ENCODE data around the gene ZBBX. TPM values are rescaled to one million over a fixed set of nuclear protein-coding genes. Genes with fewer than 3 reads are reported as not detected.

The ZBBX gene
- total and polyA plus RNA-seq, 2 experiments from 2014 or later = not detected

DNA sequence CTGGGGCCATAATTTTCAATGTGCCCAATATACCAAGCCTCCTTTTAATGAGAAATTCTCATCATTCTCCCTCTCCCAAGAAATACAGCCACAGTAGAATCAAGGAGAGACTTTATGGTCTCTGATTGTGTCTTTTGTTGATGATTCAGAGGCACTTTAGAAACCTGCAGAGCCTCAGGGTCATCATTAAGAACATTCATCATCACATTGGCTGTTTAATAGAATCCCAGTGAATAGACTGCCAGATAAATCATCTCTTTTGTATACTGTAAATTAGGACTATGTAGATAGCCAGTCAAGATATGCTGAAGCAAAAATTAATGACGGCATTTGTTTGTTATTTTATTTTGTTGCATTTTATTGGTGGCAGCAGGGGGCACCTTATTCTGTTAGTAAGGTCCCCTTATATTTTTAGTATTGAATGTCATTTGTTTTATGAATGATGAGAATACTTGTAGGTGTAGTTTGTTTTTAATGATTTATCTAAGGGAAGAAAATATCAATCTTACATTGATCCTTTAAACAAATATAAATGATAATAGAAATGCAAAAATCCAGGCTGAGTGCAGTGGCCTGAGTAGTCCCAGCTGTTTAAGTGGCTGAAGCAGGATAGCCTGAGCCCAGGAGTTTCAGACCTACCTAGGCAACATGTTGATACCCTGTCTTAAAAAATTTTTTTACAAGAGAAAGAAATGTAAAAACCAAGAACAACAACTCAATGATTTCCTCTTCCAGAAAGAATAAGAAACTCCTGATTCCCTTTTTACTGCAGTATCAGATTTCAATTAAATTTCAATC, 138.8 kb downstream of the ZBBX start:
- no peak overlapping the region for H3K27ac ChIP-seq
- H3K9me2 ChIP-seq (replicated peaks; ENCODE audit: insufficient read depth) = no peaks in the 10 kb centered on the region
- no peaks in the 10 kb centered on the region for H3K4me1 ChIP-seq (ENCODE audit: insufficient read depth)
- no peaks in the 10 kb centered on the region for H3K9me3 ChIP-seq (ENCODE audit: low read depth)
- WGBS (ENCODE audit: low lambda C conversion rate, missing lambda C conversion rate) = 72% methylated on average over 1 of the region's 1 CpG
- no peaks in the 10 kb centered on the region for H3K27me3 ChIP-seq
- TF ChIP-seq EZH2 (IDR thresholded peaks at IDR 0.05; ENCODE audit: borderline replicate concordance) (no peak), EZH2phosphoT487 (IDR thresholded peaks at IDR 0.05; ENCODE audit: low read depth, severe bottlenecking, unreplicated experiment) (no peak)
- TF ChIP-seq, protein P1, sequence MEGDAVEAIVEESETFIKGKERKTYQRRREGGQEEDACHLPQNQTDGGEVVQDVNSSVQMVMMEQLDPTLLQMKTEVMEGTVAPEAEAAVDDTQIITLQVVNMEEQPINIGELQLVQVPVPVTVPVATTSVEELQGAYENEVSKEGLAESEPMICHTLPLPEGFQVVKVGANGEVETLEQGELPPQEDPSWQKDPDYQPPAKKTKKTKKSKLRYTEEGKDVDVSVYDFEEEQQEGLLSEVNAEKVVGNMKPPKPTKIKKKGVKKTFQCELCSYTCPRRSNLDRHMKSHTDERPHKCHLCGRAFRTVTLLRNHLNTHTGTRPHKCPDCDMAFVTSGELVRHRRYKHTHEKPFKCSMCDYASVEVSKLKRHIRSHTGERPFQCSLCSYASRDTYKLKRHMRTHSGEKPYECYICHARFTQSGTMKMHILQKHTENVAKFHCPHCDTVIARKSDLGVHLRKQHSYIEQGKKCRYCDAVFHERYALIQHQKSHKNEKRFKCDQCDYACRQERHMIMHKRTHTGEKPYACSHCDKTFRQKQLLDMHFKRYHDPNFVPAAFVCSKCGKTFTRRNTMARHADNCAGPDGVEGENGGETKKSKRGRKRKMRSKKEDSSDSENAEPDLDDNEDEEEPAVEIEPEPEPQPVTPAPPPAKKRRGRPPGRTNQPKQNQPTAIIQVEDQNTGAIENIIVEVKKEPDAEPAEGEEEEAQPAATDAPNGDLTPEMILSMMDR (IDR thresholded peaks at IDR 0.05; ENCODE audit: poor library complexity) = no peak
- no peak overlapping the region for H2AFZ ChIP-seq
- H3K4me2 ChIP-seq = no peak overlapping the region
- no peak overlapping the region for H3K4me3 ChIP-seq
- H3K36me3 ChIP-seq (replicated peaks; ENCODE audit: insufficient read depth, low read depth) = no peaks in the 10 kb centered on the region
- no peak for DNase-seq (ENCODE audit: low spot score)
- no peaks in the 10 kb centered on the region for H3K79me2 ChIP-seq
- H4K20me1 ChIP-seq (ENCODE audit: insufficient read depth, poor library complexity, severe bottlenecking) = no peaks in the 10 kb centered on the region

GRCh38 chr3:167228135-167228534, 152.0 kb downstream of the ZBBX start:
- Histone ChIP-seq H3K4me3 (no peak overlapping the region), H3K36me3 (replicated peaks; ENCODE audit: insufficient read depth, low read depth) (no peaks in the 10 kb centered on the region), H4K20me1 (ENCODE audit: insufficient read depth, poor library complexity, severe bottlenecking) (no peaks in the 10 kb centered on the region), H3K79me2 (no peaks in the 10 kb centered on the region), H3K9me2 (replicated peaks; ENCODE audit: insufficient read depth) (no peaks in the 10 kb centered on the region), H3K4me1 (ENCODE audit: insufficient read depth) (no peaks in the 10 kb centered on the region), H3K27me3 (no peaks in the 10 kb centered on the region), H3K9me3 (ENCODE audit: low read depth) (no peaks in the 10 kb centered on the region), H3K27ac (no peak overlapping the region), H2AFZ (no peak overlapping the region), H3K4me2 (no peak overlapping the region)
- 39% methylated on average over 3 of the region's 3 CpGs for WGBS (ENCODE audit: low lambda C conversion rate, missing lambda C conversion rate)
- no peak for DNase-seq (ENCODE audit: low spot score)
- TF ChIP-seq EZH2 (IDR thresholded peaks at IDR 0.05; ENCODE audit: borderline replicate concordance) = no peak
- TF ChIP-seq, protein P1 (IDR thresholded peaks at IDR 0.05; ENCODE audit: poor library complexity) = no peak
- TF ChIP-seq EZH2phosphoT487 (IDR thresholded peaks at IDR 0.05; ENCODE audit: low read depth, severe bottlenecking, unreplicated experiment) = no peak

DNA sequence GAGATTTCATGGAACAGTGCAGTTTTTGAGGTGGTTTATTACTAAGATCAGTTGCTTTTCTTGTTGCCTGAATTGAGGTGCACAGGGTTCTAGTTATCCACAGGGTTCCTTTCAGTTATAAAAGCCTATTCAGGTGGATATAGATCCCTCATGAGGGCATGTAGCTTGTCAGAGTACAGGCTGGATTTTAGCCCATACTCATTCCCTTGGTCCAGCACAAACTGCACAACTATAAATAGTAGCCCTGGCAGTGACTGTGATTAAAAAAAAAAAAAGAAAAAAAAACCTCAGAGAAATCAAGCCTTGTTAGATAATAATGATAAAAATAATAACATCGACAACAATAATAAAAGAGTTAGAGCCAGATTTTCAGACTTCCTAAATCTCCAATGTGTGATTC, 154.3 kb downstream of the ZBBX start:
- Histone ChIP-seq H3K27ac (no peak overlapping the region), H3K36me3 (replicated peaks; ENCODE audit: insufficient read depth, low read depth) (no peaks in the 10 kb centered on the region), H3K4me3 (no peak overlapping the region), H4K20me1 (ENCODE audit: insufficient read depth, poor library complexity, severe bottlenecking) (no peaks in the 10 kb centered on the region), H3K9me3 (ENCODE audit: low read depth) (no peaks in the 10 kb centered on the region), H3K4me2 (no peak overlapping the region), H3K79me2 (no peaks in the 10 kb centered on the region), H3K9me2 (replicated peaks; ENCODE audit: insufficient read depth) (no peaks in the 10 kb centered on the region), H2AFZ (no peak overlapping the region), H3K4me1 (ENCODE audit: insufficient read depth) (no peaks in the 10 kb centered on the region), H3K27me3 (no peaks in the 10 kb centered on the region)
- TF ChIP-seq EZH2phosphoT487 (IDR thresholded peaks at IDR 0.05; ENCODE audit: low read depth, severe bottlenecking, unreplicated experiment) (no peak), EZH2 (IDR thresholded peaks at IDR 0.05; ENCODE audit: borderline replicate concordance) (no peak)
- TF ChIP-seq, protein P1 (IDR thresholded peaks at IDR 0.05; ENCODE audit: poor library complexity) = no peak
- WGBS (ENCODE audit: low lambda C conversion rate, missing lambda C conversion rate) = 95% methylated on average over 1 of the region's 1 CpG
- no peak for DNase-seq (ENCODE audit: low spot score)

Data from hepatocyte (in vitro differentiated cells).